Prostate gland (tissue), 2 donors: Measurements from ENCODE around the gene DYNC1I1. TPM values are rescaled to one million over a fixed set of nuclear protein-coding genes. Genes with fewer than 3 reads are reported as not detected.
"Not testable (repeated sequence)": the region's sequence is repeated elsewhere in the genome, so short reads cannot be mapped to it uniquely, and the experiment has no call there.

Experiments used
- DNase-seq: peaks from one replicate; pipeline ENCODE4 v3.0.0-alpha.2; 2019; ENCODE audit warnings: low spot score
- H3K27ac ChIP-seq, 2 donors: fragments of 200-600 bp; sonication (generic); 2 replicates each; pipeline ENCODE4 v1.5.1; 2017 to 2019
- H3K27me3 ChIP-seq: fragments of 200-600 bp; sonication (generic); replicated peaks from 2 replicates; pipeline ENCODE4 v1.5.1; 2019; ENCODE audit not compliant: insufficient read depth
- H3K36me3 ChIP-seq, 2 donors: fragments of 200-600 bp; sonication (generic); 1 replicate in 1 of 2; 2 replicates in 1 of 2; pipeline versions ENCODE4 v1.5.1 to v1.8.1; 2017 to 2019
- H3K4me1 ChIP-seq: fragments of 200-600 bp; sonication (generic); replicated peaks from 2 replicates; pipeline ENCODE4 v1.5.1; 2019
- H3K4me3 ChIP-seq, 2 donors: fragments of 200-600 bp; sonication (generic); 2 replicates each; pipeline ENCODE4 v1.5.1; 2017 to 2019
- H3K9me3 ChIP-seq: fragments of 200-600 bp; sonication (generic); 2 replicates; pipeline ENCODE4 v1.5.1; 2017
- POLR2A ChIP-seq: fragments of 450-650 bp; IDR thresholded peaks from one replicate; pipeline ENCODE4 v1.6.1; 2016; ENCODE audit warnings: antibody characterized with exemption, mild to moderate bottlenecking
- POLR2AphosphoS5 ChIP-seq: sonication (generic); formaldehyde crosslinking; IDR thresholded peaks from one replicate; pipeline ENCODE4 v1.6.1; 2017; ENCODE audit warnings: antibody characterized with exemption
- WGBS: methylation state at CpG from one replicate; pipeline ENCODE4 v1.1.5; 2018; 5-methylcytosine and 5-hydroxymethylcytosine counted together
- intact Hi-C: fragments of 100-400 bp; cut with DNase I; formaldehyde crosslinking; loops from one replicate; pipeline ENCODE4 v1.14.2; 2022
- total RNA-seq, 2 donors: library from RNA; depleted of rRNA; stranded (reverse); fragments of >200 nt; gene quantifications; one replicate each; pipeline ENCODE4 v1.1.0, GENCODE V29; 2016
- TF ChIP-seq, protein P1 (sequence below), 4 experiments: fragments of 200-600 bp in 2 of 4; fragments of 450-650 bp in 2 of 4; sonication (generic) in 2 of 4; IDR thresholded peaks; 1 replicate in 3 of 4; 2 replicates in 1 of 4; pipeline ENCODE4 v1.5.1; 2016 to 2019; ENCODE audit warnings: antibody characterized with exemption in 4 of 4, mild to moderate bottlenecking in 2 of 4, moderate library complexity in 2 of 4

Gene DYNC1I1
- total RNA-seq, 2 donors from 2014 or later, result 4.4 to 5.1 TPM

DNA sequence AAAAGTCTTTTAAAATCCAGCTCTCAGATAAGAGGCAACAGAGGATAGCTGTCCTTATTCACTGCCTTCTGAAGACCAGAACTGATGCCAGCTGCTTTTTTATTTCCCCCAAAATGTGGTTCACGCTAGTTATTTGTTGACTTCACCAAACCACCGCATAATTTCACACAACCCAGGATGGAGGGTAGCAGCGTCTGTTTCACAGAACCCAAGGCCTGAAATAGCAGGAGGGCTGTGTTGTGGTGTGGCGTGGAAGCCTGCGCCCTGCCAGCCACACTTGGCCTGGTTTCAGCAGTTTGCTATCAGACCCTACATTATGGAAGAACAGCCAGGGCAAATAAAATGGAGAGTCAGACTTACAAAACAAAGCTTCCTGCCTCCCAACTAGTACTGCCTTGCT, 155.4 kb downstream of the DYNC1I1 start:
- no peak for DNase-seq
- Histone ChIP-seq H3K9me3 (no peaks in the 10 kb centered on the region), H3K4me1 (no peaks in the 10 kb centered on the region), H3K27ac (no peak overlapping the region), H3K4me3 (no peak overlapping the region), H3K27me3 (no peaks in the 10 kb centered on the region), H3K36me3 (no peaks in the 10 kb centered on the region)
- intact Hi-C loops, result no loop called here
- TF ChIP-seq POLR2AphosphoS5 (no peak), POLR2A (no peak)
- TF ChIP-seq, protein P1, sequence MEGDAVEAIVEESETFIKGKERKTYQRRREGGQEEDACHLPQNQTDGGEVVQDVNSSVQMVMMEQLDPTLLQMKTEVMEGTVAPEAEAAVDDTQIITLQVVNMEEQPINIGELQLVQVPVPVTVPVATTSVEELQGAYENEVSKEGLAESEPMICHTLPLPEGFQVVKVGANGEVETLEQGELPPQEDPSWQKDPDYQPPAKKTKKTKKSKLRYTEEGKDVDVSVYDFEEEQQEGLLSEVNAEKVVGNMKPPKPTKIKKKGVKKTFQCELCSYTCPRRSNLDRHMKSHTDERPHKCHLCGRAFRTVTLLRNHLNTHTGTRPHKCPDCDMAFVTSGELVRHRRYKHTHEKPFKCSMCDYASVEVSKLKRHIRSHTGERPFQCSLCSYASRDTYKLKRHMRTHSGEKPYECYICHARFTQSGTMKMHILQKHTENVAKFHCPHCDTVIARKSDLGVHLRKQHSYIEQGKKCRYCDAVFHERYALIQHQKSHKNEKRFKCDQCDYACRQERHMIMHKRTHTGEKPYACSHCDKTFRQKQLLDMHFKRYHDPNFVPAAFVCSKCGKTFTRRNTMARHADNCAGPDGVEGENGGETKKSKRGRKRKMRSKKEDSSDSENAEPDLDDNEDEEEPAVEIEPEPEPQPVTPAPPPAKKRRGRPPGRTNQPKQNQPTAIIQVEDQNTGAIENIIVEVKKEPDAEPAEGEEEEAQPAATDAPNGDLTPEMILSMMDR (IDR thresholded peaks at IDR 0.05), result no peak
- WGBS, result 65% methylated on average over 5 of the region's 5 CpGs

DNA sequence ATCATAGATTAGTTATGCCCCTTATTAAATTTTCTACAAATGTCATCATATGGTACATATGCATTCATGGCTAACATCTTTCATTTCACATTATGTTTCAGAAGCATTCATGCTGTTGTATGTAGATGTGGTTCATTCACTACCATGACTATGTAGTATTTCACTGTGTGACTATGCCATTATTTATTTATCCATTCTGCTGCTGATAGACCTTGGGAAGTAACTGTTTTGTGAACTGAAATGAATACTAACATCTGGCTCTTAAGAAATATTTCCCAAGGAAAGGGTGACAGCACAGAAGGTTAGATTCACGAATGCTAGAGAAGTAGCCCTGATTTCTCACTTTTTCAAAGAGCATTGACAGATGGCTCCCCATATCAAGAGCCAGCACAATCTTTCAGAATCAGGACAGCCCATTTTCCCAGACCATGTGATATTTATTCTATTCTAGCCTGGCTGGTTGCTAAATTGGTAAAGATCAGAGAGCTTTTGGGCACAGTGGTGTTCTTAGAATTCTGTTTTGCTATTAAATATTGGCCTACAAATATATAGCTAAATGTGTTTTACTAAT, 157.4 kb downstream of the DYNC1I1 start:
- WGBS, result 86% methylated on average over 1 of the region's 1 CpG
- DNase-seq, result no peak
- Histone ChIP-seq H3K4me1 (no peaks in the 10 kb centered on the region), H3K36me3 (no peaks in the 10 kb centered on the region), H3K4me3 (no peak overlapping the region), H3K27me3 (no peaks in the 10 kb centered on the region), H3K9me3 (no peaks in the 10 kb centered on the region), H3K27ac (no peak overlapping the region)
- TF ChIP-seq POLR2AphosphoS5 (no peak), POLR2A (no peak)
- TF ChIP-seq, protein P1 (IDR thresholded peaks at IDR 0.05), result no peak
- intact Hi-C loops, result no loop called here

DNA sequence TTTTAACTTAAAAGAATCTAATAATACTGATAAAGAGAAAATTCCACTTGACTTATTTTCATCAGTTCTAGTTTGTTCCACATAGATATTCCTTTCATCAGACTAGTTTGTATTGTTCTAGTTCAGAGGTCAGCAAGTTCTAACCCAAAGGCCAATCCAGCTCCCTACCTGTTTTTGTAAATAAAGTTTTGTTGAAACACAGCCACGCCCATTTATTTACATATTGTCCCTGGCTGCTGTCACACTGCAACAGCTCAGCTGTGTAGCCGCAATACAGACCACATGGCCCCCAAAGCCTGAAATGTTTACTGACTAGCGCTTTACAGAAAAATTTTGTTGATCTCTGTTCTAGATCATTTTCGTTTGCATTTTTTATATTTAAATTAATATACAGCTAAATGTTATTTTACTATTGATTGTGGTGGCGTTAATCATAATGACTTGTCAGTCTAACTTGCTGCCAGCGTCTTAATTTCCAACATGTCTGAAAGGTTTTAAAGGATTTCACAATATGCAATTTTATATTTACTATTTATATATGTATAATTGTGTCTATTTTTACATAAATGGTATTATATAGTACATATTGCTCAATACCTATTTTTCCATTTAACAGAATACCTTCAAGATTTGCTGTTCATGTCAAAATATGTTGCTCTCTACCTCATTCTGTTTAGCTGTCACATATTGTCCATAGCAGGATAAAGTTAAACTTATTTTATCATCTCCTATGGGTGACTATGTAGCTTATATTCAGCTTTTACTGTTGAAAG, 159.3 kb downstream of the DYNC1I1 start:
- intact Hi-C loops, result no loop called here
- Histone ChIP-seq H3K36me3 (no peaks in the 10 kb centered on the region), H3K27ac (no peak overlapping the region), H3K4me1 (no peaks in the 10 kb centered on the region), H3K4me3 (no peak overlapping the region), H3K27me3 (no peaks in the 10 kb centered on the region), H3K9me3 (no peaks in the 10 kb centered on the region)
- no peak for DNase-seq
- WGBS, result 95% methylated on average over 6 of the region's 6 CpGs
- no peak for TF ChIP-seq POLR2AphosphoS5
- TF ChIP-seq POLR2A, result no peak
- TF ChIP-seq, protein P1 (IDR thresholded peaks at IDR 0.05), result no peak

DNA sequence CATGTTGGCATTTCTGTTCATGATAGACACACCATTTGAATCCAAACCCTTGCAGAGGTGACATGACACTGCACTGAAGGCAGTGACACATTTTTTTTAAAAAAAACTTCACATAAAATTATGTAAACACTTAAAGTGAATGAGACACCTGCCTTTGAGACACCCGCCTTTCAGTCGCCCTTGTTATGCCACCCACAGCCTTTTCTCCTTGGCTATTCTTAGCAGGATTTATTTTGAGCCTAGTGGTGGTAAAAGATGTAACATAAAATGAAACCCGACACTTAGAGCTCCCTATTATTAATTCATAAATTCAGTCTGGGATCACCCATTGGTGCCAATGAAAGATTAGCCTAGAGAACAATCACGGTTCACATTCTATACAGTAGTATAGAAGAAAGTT, 161.3 kb downstream of the DYNC1I1 start:
- WGBS, result 83% methylated on average over 4 of the region's 4 CpGs

DNA sequence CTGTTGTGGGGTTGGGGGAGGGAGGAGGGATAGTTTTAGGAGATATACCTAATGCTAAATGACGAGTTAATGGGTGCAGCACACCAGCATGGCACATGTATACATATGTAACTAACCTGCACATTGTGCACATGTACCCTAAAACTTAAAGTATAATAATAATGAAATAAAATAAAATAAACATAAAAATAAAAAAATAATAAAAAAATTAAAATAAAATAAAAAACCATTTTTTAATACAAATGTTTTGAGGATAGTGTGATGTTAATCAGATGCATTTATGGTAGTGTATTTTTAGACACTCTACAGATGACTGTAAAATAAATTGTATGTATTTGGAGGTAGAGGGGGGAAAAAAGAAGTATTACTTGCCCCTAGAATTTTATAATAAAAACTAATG, 172.5 kb downstream of the DYNC1I1 start:
- H3K36me3 ChIP-seq, DNase-seq, H3K27ac ChIP-seq, intact Hi-C loops, H3K9me3 ChIP-seq, H3K4me3 ChIP-seq, H3K27me3 ChIP-seq, H3K4me1 ChIP-seq: not testable (repeated sequence)
- 92% methylated on average over 1 of the region's 1 CpG for WGBS

More for the DNA sequence above, 161.3 kb downstream of the DYNC1I1 start:
- intact Hi-C loops, result no loop called here
- H3K27ac ChIP-seq, result no peak overlapping the region
- TF ChIP-seq, protein P1 (IDR thresholded peaks at IDR 0.05), result no peak
- no peak overlapping the region for H3K4me3 ChIP-seq
- H3K9me3 ChIP-seq, result no peaks in the 10 kb centered on the region
- DNase-seq, result no peak
- no peaks in the 10 kb centered on the region for H3K4me1 ChIP-seq
- H3K36me3 ChIP-seq, result no peaks in the 10 kb centered on the region
- no peaks in the 10 kb centered on the region for H3K27me3 ChIP-seq
